PC-3 (cell line): ENCODE results near the gene MAZ. TPM values are rescaled to one million over a fixed set of nuclear protein-coding genes. Genes with fewer than 3 reads are reported as not detected.
A peak's percentile ranks its signal among the peaks of the same experiment; 100 is the strongest.

Experiments
- ATAC-seq: fragments of 200-7000 bp; cut with Tn5 transposase; 2 replicates; pipeline ENCODE4 v1.9.1; 2020; ENCODE audit warnings: mild to moderate bottlenecking, moderate library complexity
- BruUV-seq: library from RNA; stranded (reverse); fragments of 400-500 nt; replicated peaks from 2 replicates; lab custom pipeline; 2021; lab: Mats Ljungman, UMichigan
- CTCF ChIA-PET: fragments of 300-600 bp; sonication (Branson Sonifier 250); formaldehyde crosslinking; loops from one replicate; lab custom pipeline; 2022; ENCODE audit warnings: antibody characterized with exemption; lab: Charles Lee
- POLR2A ChIA-PET: fragments of 300-600 bp; sonication (Branson Sonifier 250); formaldehyde crosslinking; loops from one replicate; lab custom pipeline; 2022; ENCODE audit warnings: antibody characterized with exemption; ENCODE audit not compliant: unreplicated experiment; lab: Charles Lee
- DNase-seq: peaks from one replicate; pipeline ENCODE4 v3.0.0-alpha.2; 2015
- H2AFZ ChIP-seq: fragments of 300-600 bp; sonication (generic); 2 replicates; pipeline ENCODE4 v1.6.0; 2016; ENCODE audit warnings: antibody characterized with exemption, low read length
- H3F3A ChIP-seq: fragments of 300-600 bp; sonication (generic); one replicate; pipeline ENCODE4 v1.6.0; 2017; ENCODE audit warnings: antibody characterized with exemption, low read length, control low read depth, mild to moderate bottlenecking; ENCODE audit not compliant: unreplicated experiment
- H3K27ac ChIP-seq: fragments of 300-600 bp; sonication (generic); 2 replicates; pipeline ENCODE4 v1.5.1; 2016; ENCODE audit warnings: mild to moderate bottlenecking, low read length
- H3K27me3 ChIP-seq: fragments of 300-600 bp; sonication (generic); 2 replicates; pipeline ENCODE4 v1.6.1; 2016; ENCODE audit warnings: low read length, mixed read lengths
- H3K36me3 ChIP-seq: fragments of 300-600 bp; sonication (generic); 2 replicates; pipeline ENCODE4 v1.6.1; 2016; ENCODE audit warnings: low read depth, mixed run types, low read length, mixed read lengths
- H3K4me1 ChIP-seq: fragments of 300-600 bp; sonication (generic); 2 replicates; pipeline ENCODE4 v1.5.1; 2016; ENCODE audit warnings: low read length; ENCODE audit not compliant: insufficient read depth
- H3K4me2 ChIP-seq: fragments of 300-600 bp; sonication (generic); 2 replicates; pipeline ENCODE4 v1.6.0; 2016; ENCODE audit warnings: low read length
- H3K4me3 ChIP-seq: fragments of 300-600 bp; sonication (generic); 2 replicates; pipeline ENCODE4 v1.5.1; 2016; ENCODE audit warnings: mild to moderate bottlenecking, low read length, mixed read lengths
- H3K79me2 ChIP-seq: fragments of 300-600 bp; sonication (generic); 2 replicates; pipeline ENCODE4 v1.6.1; 2017; ENCODE audit warnings: low read length, mixed read lengths
- H3K9ac ChIP-seq: fragments of 300-600 bp; sonication (generic); 2 replicates; pipeline ENCODE4 v1.6.0; 2016; ENCODE audit warnings: mild to moderate bottlenecking, low read length
- H3K9me2 ChIP-seq: fragments of 300-600 bp; sonication (generic); replicated peaks from 2 replicates; pipeline ENCODE4 v1.6.1; 2016; ENCODE audit warnings: mixed run types, low read length, mixed read lengths
- H3K9me3 ChIP-seq: fragments of 300-600 bp; sonication (generic); 2 replicates; pipeline ENCODE4 v1.6.1; 2016; ENCODE audit warnings: low read length, mixed read lengths
- H4K20me1 ChIP-seq: fragments of 300-600 bp; sonication (generic); 2 replicates; pipeline ENCODE4 v1.6.1; 2016; ENCODE audit warnings: low read length, mixed read lengths
- CTCF ChIP-seq: fragments of 300-600 bp; sonication (generic); conservative IDR thresholded peaks from 2 replicates; pipeline ENCODE4 v1.5.1; 2017; ENCODE audit warnings: antibody characterized with exemption, low read depth, mild to moderate bottlenecking, low read length
- EZH2 ChIP-seq: fragments of 300-600 bp; sonication (generic); IDR thresholded peaks from one replicate; pipeline ENCODE4 v1.6.1; 2017; ENCODE audit warnings: antibody characterized with exemption, mild to moderate bottlenecking, low read length; ENCODE audit not compliant: unreplicated experiment
- EZH2phosphoT487 ChIP-seq: fragments of 300-600 bp; sonication (generic); IDR thresholded peaks from 2 replicates; pipeline ENCODE4 v1.6.1; 2018; ENCODE audit warnings: mild to moderate bottlenecking, antibody characterized with exemption, low read length, borderline replicate concordance
- intact Hi-C: fragments of 100-400 bp; cut with micrococcal nuclease; formaldehyde crosslinking; loops from 2 replicates; pipeline ENCODE4 v1.9.0; 2023
- total RNA-seq: library from RNA; depleted of rRNA; stranded (reverse); fragments of >200 nt; gene quantifications from 2 replicates; pipeline ENCODE4 v1.2.3, GENCODE V29; 2014

Gene MAZ
- total RNA-seq, 1 experiment from 2014 or later: 279 TPM

- Histone ChIP-seq H3K4me2 (no peak overlapping the region), H3K36me3 (no peaks in the 10 kb centered on the region), H3K9ac (no peak overlapping the region), H3F3A (no peaks in the 10 kb centered on the region), H4K20me1 (no peaks in the 10 kb centered on the region), H2AFZ (no peak overlapping the region), H3K9me2 (no peaks in the 10 kb centered on the region), H3K4me3 (no peak overlapping the region), H3K4me1 (peaks cover 9% of the 10 kb centered on the region), H3K79me2 (no peaks in the 10 kb centered on the region), H3K9me3 (no peaks in the 10 kb centered on the region), H3K27ac (no peak overlapping the region), H3K27me3 (no peaks in the 10 kb centered on the region)
- CTCF ChIA-PET: no interaction called here
- no TSS peak for BruUV-seq
- DNase-seq (no peak), ATAC-seq (no peak)
- intact Hi-C loops: no loop called here
- TF ChIP-seq EZH2 (no peak), CTCF (no peak), EZH2phosphoT487 (no peak)
- POLR2A ChIA-PET: no interaction called here
These were observed 44.4 kb upstream of the MAZ start for GRCh38 chr16:29761882-29762281.

DNA sequence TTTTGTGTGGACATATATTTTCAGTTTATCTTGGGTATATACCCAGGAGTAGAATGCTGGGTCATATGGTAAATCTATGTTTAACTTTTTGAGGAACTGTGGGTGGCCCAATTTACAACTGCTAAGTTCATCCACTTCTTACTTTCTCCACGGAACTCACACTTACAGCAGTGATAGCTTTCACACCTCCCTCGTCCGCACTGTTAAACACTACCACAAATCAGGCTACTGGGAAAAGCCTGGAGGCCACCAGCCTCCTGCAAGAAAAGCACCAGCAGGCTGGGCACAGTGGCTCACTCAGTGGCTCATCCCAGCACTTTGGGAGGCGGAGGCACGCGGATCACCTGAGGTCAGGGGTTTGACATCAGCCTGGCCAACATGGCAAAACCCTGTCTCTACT is 43.0 kb upstream of the MAZ start:
- no peak overlapping the region for H3K4me3 ChIP-seq
- no peak for TF ChIP-seq EZH2phosphoT487
- no peak for TF ChIP-seq EZH2
- no peak for TF ChIP-seq CTCF
- H3K36me3 ChIP-seq: no peaks in the 10 kb centered on the region
- no peaks in the 10 kb centered on the region for H3K9me3 ChIP-seq
- ATAC-seq (no peak), DNase-seq (no peak)
- no peaks in the 10 kb centered on the region for H4K20me1 ChIP-seq
- intact Hi-C loops: no loop called here
- H3K4me1 ChIP-seq: peaks cover 9% of the 10 kb centered on the region
- H3K27me3 ChIP-seq: no peaks in the 10 kb centered on the region
- ChIA-PET POLR2A (no interaction called here), CTCF (no interaction called here)
- H3K79me2 ChIP-seq: no peaks in the 10 kb centered on the region
- no peak overlapping the region for H2AFZ ChIP-seq
- H3K4me2 ChIP-seq: no peak overlapping the region
- H3K27ac ChIP-seq: no peak overlapping the region
- H3F3A ChIP-seq: no peaks in the 10 kb centered on the region
- BruUV-seq: no TSS peak
- H3K9me2 ChIP-seq: no peaks in the 10 kb centered on the region
- H3K9ac ChIP-seq: no peak overlapping the region

GRCh38 chr16:29765167-29766032 is 40.9 kb upstream of the MAZ start:
- Histone ChIP-seq H3F3A (no peaks in the 10 kb centered on the region), H2AFZ (peak overlapping the region; percentile 41), H3K9ac (no peak overlapping the region), H4K20me1 (no peaks in the 10 kb centered on the region), H3K4me2 (peak overlapping the region; percentile 62), H3K9me3 (no peaks in the 10 kb centered on the region), H3K9me2 (no peaks in the 10 kb centered on the region), H3K27ac (peak overlapping the region; percentile 31), H3K4me3 (no peak overlapping the region), H3K36me3 (no peaks in the 10 kb centered on the region), H3K4me1 (peaks cover 9% of the 10 kb centered on the region), H3K79me2 (no peaks in the 10 kb centered on the region), H3K27me3 (no peaks in the 10 kb centered on the region)
- intact Hi-C loops: no loop called here
- POLR2A ChIA-PET: no interaction called here
- ATAC-seq: peak; percentile 94
- CTCF ChIA-PET: interaction anchor here (0.7 kb wide), 1 partner anchor 20 kb away, joined by 5 read pairs; no protein-coding TSS in a partner anchor
- peak; percentile 67 for DNase-seq
- TF ChIP-seq CTCF (no peak), EZH2phosphoT487 (no peak), EZH2 (no peak)
- BruUV-seq: no TSS peak
